Activated T-cell treated with anti-CD3 and anti-CD28 coated beads for 4 hours (primary cell): ENCODE measurements around the gene ZBTB37.
"Not testable (repeated sequence)": the region's sequence is repeated elsewhere in the genome, so short reads cannot be mapped to it uniquely, and the experiment has no call there.

Experiments used
- DNase-seq: peaks from one replicate; pipeline ENCODE4 v3.0.0-alpha.2; 2020

Gene ZBTB37

GRCh38 chr1:173865468-173866164 lies 2.6 kb upstream of the ZBTB37 start:
- no peak for DNase-seq

GRCh38 chr1:173866413-173867115 lies 1.6 kb upstream of the ZBTB37 start:
- no peak for DNase-seq

- no peak for DNase-seq
Observed at GRCh38 chr1:173867141-173867752, 933 bp upstream of the ZBTB37 start.

GRCh38 chr1:173867753-173868265 lies 371 bp upstream of the ZBTB37 start, which contains the start of gene GAS5:
TSS of gene GAS5 (minus strand) at chr1:173867989.
- DNase-seq = peak; percentile 99

GRCh38 chr1:173869021-173869359 lies 810 bp downstream of the ZBTB37 start:
- DNase-seq = no peak

GRCh38 chr1:173870252-173871075 lies 2.3 kb downstream of the ZBTB37 start:
- no peak for DNase-seq

GRCh38 chr1:173871091-173871490 lies 2.9 kb downstream of the ZBTB37 start:
- DNase-seq = no peak

GRCh38 chr1:173871500-173871899 lies 3.3 kb downstream of the ZBTB37 start:
- DNase-seq = no peak

GRCh38 chr1:173876732-173877131 lies 8.6 kb downstream of the ZBTB37 start:
- DNase-seq = no peak

- no peak for DNase-seq
Observed at GRCh38 chr1:173878251-173878650, 10.1 kb downstream of the ZBTB37 start.

- not testable (repeated sequence) for DNase-seq
Observed at GRCh38 chr1:173881117-173881516, 12.9 kb downstream of the ZBTB37 start.

GRCh38 chr1:173884701-173885100 lies 16.5 kb downstream of the ZBTB37 start:
- no peak for DNase-seq

- DNase-seq = no peak
Observed at GRCh38 chr1:173886746-173887611, 18.8 kb downstream of the ZBTB37 start.

- no peak for DNase-seq
Observed at GRCh38 chr1:173887627-173888026, 19.4 kb downstream of the ZBTB37 start.

- no peak for DNase-seq
Observed at GRCh38 chr1:173888749-173889148, 20.6 kb downstream of the ZBTB37 start.

- DNase-seq = no peak
Observed at GRCh38 chr1:173889885-173890284, 21.7 kb downstream of the ZBTB37 start.

- DNase-seq = no peak
Observed at GRCh38 chr1:173893611-173894010, 25.4 kb downstream of the ZBTB37 start.

GRCh38 chr1:173894189-173894588 lies 26.0 kb downstream of the ZBTB37 start:
- DNase-seq = no peak

GRCh38 chr1:173900427-173900826 lies 32.2 kb downstream of the ZBTB37 start:
- no peak for DNase-seq

- DNase-seq = no peak
Observed at GRCh38 chr1:173900992-173901391, 32.8 kb downstream of the ZBTB37 start.

GRCh38 chr1:173903827-173904531 lies 35.8 kb downstream of the ZBTB37 start:
- no peak for DNase-seq
